Progenitor cell of endocrine pancreas (in vitro differentiated cells): ENCODE data around the gene TSHZ3. TPM values are rescaled to one million over a fixed set of nuclear protein-coding genes. Genes with fewer than 3 reads are reported as not detected.
A peak's percentile ranks its signal among the peaks of the same experiment; 100 is the strongest.

ENCODE experiments used
- DNase-seq: peaks from one replicate; pipeline ENCODE4 v3.0.0; 2021; ENCODE audit warnings: low spot score; ENCODE audit not compliant: unreplicated experiment
- H3K27ac Mint-ChIP-seq: 2 replicates; pipeline ENCODE4 v1.8.0; 2021; ENCODE audit warnings: mild to moderate bottlenecking, moderate library complexity, mixed read lengths
- H3K27me3 Mint-ChIP-seq: 2 replicates; pipeline ENCODE4 v1.8.0; 2021; ENCODE audit warnings: mixed read lengths
- H3K36me3 Mint-ChIP-seq: 2 replicates; pipeline ENCODE4 v1.8.0; 2022; ENCODE audit warnings: mixed read lengths; ENCODE audit not compliant: insufficient read depth
- H3K4me1 Mint-ChIP-seq: 2 replicates; pipeline ENCODE4 v1.8.0; 2021; ENCODE audit warnings: low read depth, mixed read lengths
- H3K4me3 Mint-ChIP-seq: 2 replicates; pipeline ENCODE4 v1.8.0; 2021; ENCODE audit warnings: low read depth, mild to moderate bottlenecking, moderate library complexity, mixed read lengths
- H3K9me3 Mint-ChIP-seq: 2 replicates; pipeline ENCODE4 v1.8.0; 2021; ENCODE audit warnings: low read depth, mixed read lengths
- CTCF ChIP-seq: fragments of 200-600 bp; sonication (generic); IDR thresholded peaks from one replicate; pipeline ENCODE4 v1.5.0; 2021; ENCODE audit warnings: antibody characterized with exemption, mild to moderate bottlenecking; ENCODE audit not compliant: unreplicated experiment
- total RNA-seq: library from RNA; stranded (reverse); gene quantifications from 2 replicates; pipeline ENCODE4 v1.2.1, GENCODE V29; 2021

Gene TSHZ3
- total RNA-seq, 1 donor from 2014 or later: 15.5 TPM

- no peak for TF ChIP-seq CTCF
- Mint-ChIP-seq H3K27me3 (peaks cover 10% of the 10 kb centered on the region), H3K36me3 (no peaks in the 10 kb centered on the region), H3K4me1 (peaks cover 11% of the 10 kb centered on the region), H3K27ac (no peak overlapping the region), H3K4me3 (no peak overlapping the region), H3K9me3 (no peaks in the 10 kb centered on the region)
- no peak for DNase-seq
These were observed 31.6 kb upstream of the TSHZ3 start for GRCh38 chr19:31380854-31381253.

DNA sequence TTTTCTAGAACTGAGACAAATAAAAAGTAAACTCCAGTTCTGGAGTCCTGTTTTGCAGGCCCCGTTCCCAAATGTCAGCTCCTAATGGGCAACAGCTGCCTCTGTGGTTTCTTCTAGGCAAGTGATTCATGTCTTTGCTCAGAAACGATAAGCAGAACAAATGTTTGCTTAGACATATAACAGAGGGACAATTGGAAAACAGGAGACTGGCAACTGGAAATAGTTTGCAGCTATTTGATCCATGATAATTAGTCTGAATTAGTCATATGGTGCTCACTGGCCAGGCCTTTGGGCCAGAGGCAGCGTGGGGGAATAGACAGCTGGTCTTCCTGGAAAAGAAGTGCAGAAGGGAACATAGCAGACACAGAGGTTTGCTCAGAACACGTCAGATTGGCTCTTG is 29.2 kb upstream of the TSHZ3 start:
- DNase-seq: no peak
- Mint-ChIP-seq H3K36me3 (no peaks in the 10 kb centered on the region), H3K4me1 (peaks cover 11% of the 10 kb centered on the region), H3K27ac (peak overlapping the region; percentile 53), H3K9me3 (peaks cover 8% of the 10 kb centered on the region), H3K4me3 (no peak overlapping the region), H3K27me3 (peaks cover 14% of the 10 kb centered on the region)
- TF ChIP-seq CTCF: no peak

GRCh38 chr19:31377736-31378135 is 28.5 kb upstream of the TSHZ3 start:
- H3K36me3 Mint-ChIP-seq: no peaks in the 10 kb centered on the region
- H3K4me1 Mint-ChIP-seq: peaks cover 11% of the 10 kb centered on the region
- TF ChIP-seq CTCF: no peak
- no peak overlapping the region for H3K4me3 Mint-ChIP-seq
- H3K27ac Mint-ChIP-seq: no peak overlapping the region
- DNase-seq: no peak
- H3K27me3 Mint-ChIP-seq: peaks cover 17% of the 10 kb centered on the region
- peaks cover 8% of the 10 kb centered on the region for H3K9me3 Mint-ChIP-seq

GRCh38 chr19:31372246-31372781 is 23.1 kb upstream of the TSHZ3 start:
- no peaks in the 10 kb centered on the region for H3K36me3 Mint-ChIP-seq
- H3K27ac Mint-ChIP-seq: no peak overlapping the region
- DNase-seq: no peak
- no peak for TF ChIP-seq CTCF
- peaks cover 8% of the 10 kb centered on the region for H3K9me3 Mint-ChIP-seq
- H3K27me3 Mint-ChIP-seq: peaks cover 27% of the 10 kb centered on the region
- H3K4me1 Mint-ChIP-seq: peaks cover 3% of the 10 kb centered on the region
- no peak overlapping the region for H3K4me3 Mint-ChIP-seq

DNA sequence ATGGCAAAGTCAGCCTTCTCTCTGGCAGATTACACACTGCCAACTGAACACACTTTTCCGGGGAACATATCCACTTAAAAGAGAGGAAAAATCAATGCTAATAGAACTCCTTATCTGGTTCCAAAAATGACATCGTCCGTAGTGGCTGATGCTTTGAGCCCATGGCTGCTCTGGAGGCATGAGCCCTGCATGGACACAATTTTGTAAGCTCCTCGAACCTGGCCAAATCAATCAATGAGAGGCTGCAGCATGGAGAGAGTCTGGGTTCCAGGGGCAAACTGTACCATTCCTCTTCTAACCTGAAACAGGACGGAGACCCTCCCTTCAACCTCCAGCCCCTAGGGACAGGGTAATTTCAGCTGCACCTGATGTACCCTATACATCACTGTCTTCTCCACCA is 21.0 kb upstream of the TSHZ3 start:
- peaks cover 8% of the 10 kb centered on the region for H3K9me3 Mint-ChIP-seq
- H3K36me3 Mint-ChIP-seq: peaks cover 4% of the 10 kb centered on the region
- peaks cover 44% of the 10 kb centered on the region for H3K27me3 Mint-ChIP-seq
- H3K4me1 Mint-ChIP-seq: peaks cover 3% of the 10 kb centered on the region
- TF ChIP-seq CTCF: no peak
- H3K4me3 Mint-ChIP-seq: no peak overlapping the region
- DNase-seq: no peak
- H3K27ac Mint-ChIP-seq: no peak overlapping the region
